H1 (cell line): Measurements from ENCODE around the gene IGF2R. TPM values are rescaled to one million over a fixed set of nuclear protein-coding genes. Genes with fewer than 3 reads are reported as not detected.
A peak's percentile ranks its signal among the peaks of the same experiment; 100 is the strongest.

Experiments used
- CTCF ChIA-PET: fragments of 300-600 bp; sonication (Branson Sonifier 250); formaldehyde crosslinking; loops from one replicate; lab custom pipeline; 2021; ENCODE audit not compliant: partially characterized antibody; lab: Charles Lee
- POLR2A ChIA-PET: fragments of 300-600 bp; sonication (Branson Sonifier 250); formaldehyde crosslinking; loops from one replicate; lab custom pipeline; 2021; ENCODE audit warnings: inconsistent platforms; ENCODE audit not compliant: partially characterized antibody; lab: Charles Lee
- DNase-seq, 2 experiments: peaks; one replicate each; pipeline versions ENCODE4 v3.0.0 to v3.0.0-alpha.2; 2010 to 2022; ENCODE audit warnings: low spot score in 2 of 2, low read depth in 1 of 2, mixed read lengths in 1 of 2
- FAIRE-seq: peaks from 2 replicates; lab custom pipeline; 2011; peaks lifted over from hg19 to GRCh38; lab: Jason Lieb, UNC
- H2AFZ ChIP-seq: 2 replicates; pipeline ENCODE4 v1.8.1; 2012; ENCODE audit warnings: low read length, inconsistent platforms
- H2AK5ac ChIP-seq: 2 replicates; pipeline ENCODE4 v1.6.1; 2013; ENCODE audit warnings: low read depth, low read length
- H2BK120ac ChIP-seq: replicated peaks from 2 replicates; pipeline ENCODE3; 2013; ENCODE audit warnings: low read depth, low read length, inconsistent platforms
- H2BK12ac ChIP-seq: 2 replicates; pipeline ENCODE4 v1.6.1; 2013; ENCODE audit warnings: low read depth, low read length
- H2BK15ac ChIP-seq: 2 replicates; pipeline ENCODE4 v1.6.1; 2013; ENCODE audit warnings: low read length
- H2BK20ac ChIP-seq: 2 replicates; pipeline ENCODE4 v1.6.1; 2013; ENCODE audit warnings: low read length
- H2BK5ac ChIP-seq: 2 replicates; pipeline ENCODE4 v1.6.1; 2013; ENCODE audit warnings: low read depth, low read length
- H3K14ac ChIP-seq: 2 replicates; pipeline ENCODE4 v1.6.1; 2013; ENCODE audit warnings: inconsistent platforms; ENCODE audit not compliant: insufficient read length
- H3K18ac ChIP-seq: 2 replicates; pipeline ENCODE4 v1.6.1; 2013; ENCODE audit warnings: low read length; ENCODE audit errors: extremely low read depth
- H3K23ac ChIP-seq: 2 replicates; pipeline ENCODE4 v1.6.1; 2013; ENCODE audit warnings: inconsistent platforms; ENCODE audit not compliant: insufficient read length
- H3K23me2 ChIP-seq: 2 replicates; pipeline ENCODE4 v1.6.1; 2013; ENCODE audit warnings: low read depth, low read length
- H3K27ac ChIP-seq: 2 replicates; pipeline ENCODE4 v1.6.1; 2011; ENCODE audit warnings: low read depth, low read length, inconsistent platforms
- H3K27me3 ChIP-seq, 4 experiments: replicated peaks in 1 of 4; 1 replicate in 1 of 4; 2 replicates in 3 of 4; pipeline versions ENCODE4 v1.6.1 to v1.8.1; 2011 to 2013; ENCODE audit warnings: low read length in 3 of 4, mild to moderate bottlenecking in 3 of 4, inconsistent platforms in 2 of 4, mixed read lengths in 2 of 4, moderate library complexity in 1 of 4; ENCODE audit not compliant: control insufficient read depth in 3 of 4, insufficient read depth in 3 of 4; ENCODE audit errors: extremely low read depth in 1 of 4
- H3K36me3 ChIP-seq, 4 experiments: 2 replicates each; pipeline versions ENCODE4 v1.6.1 to v1.8.1; 2011 to 2013; ENCODE audit warnings: mild to moderate bottlenecking in 4 of 4, low read length in 3 of 4, moderate library complexity in 2 of 4, control low read depth in 1 of 4, inconsistent platforms in 1 of 4; ENCODE audit not compliant: insufficient read depth in 4 of 4, control insufficient read depth in 2 of 4
- H3K4ac ChIP-seq: replicated peaks from 2 replicates; pipeline ENCODE3; 2013; ENCODE audit warnings: low read length, low read depth, mixed read lengths, inconsistent platforms; ENCODE audit not compliant: insufficient read length
- H3K4me1 ChIP-seq, 4 experiments: replicated peaks in 1 of 4; 1 replicate in 1 of 4; 2 replicates in 3 of 4; pipeline versions ENCODE4 v1.6.1 to v1.8.1; 2011 to 2013; ENCODE audit warnings: low read length in 3 of 4, inconsistent platforms in 2 of 4, mixed read lengths in 1 of 4; ENCODE audit not compliant: insufficient read depth in 4 of 4, control insufficient read depth in 3 of 4
- H3K4me2 ChIP-seq, 2 experiments: 2 replicates each; pipeline versions ENCODE4 v1.6.1 to v1.8.1; 2011 to 2013; ENCODE audit warnings: low read depth in 2 of 2, low read length in 2 of 2, control low read depth in 1 of 2, inconsistent platforms in 1 of 2, mild to moderate bottlenecking in 1 of 2; ENCODE audit not compliant: insufficient read depth in 1 of 2
- H3K4me3 ChIP-seq, 4 experiments: fragments of 200-600, 300-600 bp in 1 of 4; sonication (generic), shearing (Covaris generic), sonication (Bioruptor Twin) in 1 of 4; 2 replicates each; pipeline versions ENCODE4 v1.5.1 to v1.8.1; 2011 to 2016; ENCODE audit warnings: low read length in 4 of 4, low read depth in 3 of 4, control low read depth in 2 of 4, inconsistent platforms in 2 of 4, mild to moderate bottlenecking in 2 of 4, mixed read lengths in 1 of 4, moderate library complexity in 1 of 4; ENCODE audit not compliant: insufficient read depth in 2 of 4; ENCODE audit errors: extremely low read depth in 1 of 4
- H3K56ac ChIP-seq: replicated peaks from 2 replicates; pipeline ENCODE3; 2013; ENCODE audit warnings: low read depth, mild to moderate bottlenecking, mixed read lengths, low read length, inconsistent platforms; ENCODE audit not compliant: insufficient read length
- H3K79me1 ChIP-seq: 2 replicates; pipeline ENCODE4 v1.6.1; 2013; ENCODE audit warnings: low read depth, low read length, control low read depth
- H3K79me2 ChIP-seq, 2 experiments: 2 replicates each; pipeline versions ENCODE4 v1.6.1 to v1.8.1; 2012 to 2013; ENCODE audit warnings: low read length in 2 of 2, mild to moderate bottlenecking in 2 of 2, inconsistent platforms in 1 of 2; ENCODE audit not compliant: insufficient read depth in 2 of 2, control insufficient read depth in 1 of 2
- H3K9ac ChIP-seq, 4 experiments: replicated peaks in 1 of 4; 1 replicate in 1 of 4; 2 replicates in 3 of 4; pipeline versions ENCODE4 v1.6.1 to v1.8.1; 2011 to 2013; ENCODE audit warnings: low read depth in 3 of 4, low read length in 3 of 4, control low read depth in 2 of 4, mild to moderate bottlenecking in 2 of 4, moderate library complexity in 2 of 4, inconsistent platforms in 1 of 4; ENCODE audit errors: extremely low read depth in 1 of 4
- H3K9me3 ChIP-seq, 2 experiments: 2 replicates each; pipeline versions ENCODE4 v1.6.1 to v1.8.1; 2012 to 2013; ENCODE audit warnings: mild to moderate bottlenecking in 2 of 2, moderate library complexity in 2 of 2, control low read depth in 1 of 2, inconsistent platforms in 1 of 2, low read depth in 1 of 2, low read length in 1 of 2, mixed read lengths in 1 of 2; ENCODE audit not compliant: insufficient read depth in 2 of 2
- H4K20me1 ChIP-seq, 2 experiments: replicated peaks in 1 of 2; 2 replicates each; pipeline versions ENCODE3 to v1.8.1; 2011 to 2013; ENCODE audit warnings: inconsistent platforms in 2 of 2, low read length in 2 of 2, mild to moderate bottlenecking in 1 of 2; ENCODE audit not compliant: insufficient read depth in 2 of 2, control insufficient read depth in 1 of 2
- H4K5ac ChIP-seq: 2 replicates; pipeline ENCODE4 v1.6.1; 2013; ENCODE audit warnings: low read length, low read depth, mixed read lengths, inconsistent platforms; ENCODE audit not compliant: insufficient read length
- H4K8ac ChIP-seq: 2 replicates; pipeline ENCODE4 v1.8.0; 2013; ENCODE audit warnings: mild to moderate bottlenecking, moderate library complexity, low read length, inconsistent platforms; ENCODE audit not compliant: insufficient read depth; ENCODE audit errors: extremely low read depth
- H4K91ac ChIP-seq: replicated peaks from 2 replicates; pipeline ENCODE3; 2013; ENCODE audit warnings: low read length, mixed read lengths, inconsistent platforms; ENCODE audit not compliant: insufficient read length
- BCL11A ChIP-seq, 2 experiments: IDR thresholded peaks; one replicate each; pipeline ENCODE4 v1.6.1; 2011; ENCODE audit warnings: low read depth in 2 of 2, low read length in 2 of 2, mild to moderate bottlenecking in 2 of 2
- EGR1 ChIP-seq: IDR thresholded peaks from 2 replicates; pipeline ENCODE4 v1.6.1; 2011; ENCODE audit warnings: low read depth, low read length, borderline replicate concordance
- FOSL1 ChIP-seq: IDR thresholded peaks from 2 replicates; pipeline ENCODE4 v1.6.1; 2011; ENCODE audit warnings: mild to moderate bottlenecking, low read depth, low read length, moderate library complexity; ENCODE audit not compliant: insufficient read depth
- HDAC2 ChIP-seq, 2 experiments: fragments of 300-600 bp in 1 of 2; sonication (generic) in 1 of 2; IDR thresholded peaks; 2 replicates each; pipeline ENCODE4 v1.6.1; 2011 to 2012; ENCODE audit warnings: low read depth in 2 of 2, low read length in 2 of 2, mild to moderate bottlenecking in 2 of 2, moderate library complexity in 2 of 2, borderline replicate concordance in 1 of 2, inconsistent platforms in 1 of 2
- KDM4A ChIP-seq: IDR thresholded peaks from one replicate; pipeline ENCODE4 v1.7.1; 2012; ENCODE audit warnings: low read depth, mild to moderate bottlenecking, moderate library complexity, low read length, inconsistent platforms; ENCODE audit not compliant: severe bottlenecking
- NANOG ChIP-seq: IDR thresholded peaks from 2 replicates; pipeline ENCODE4 v1.6.1; 2011; ENCODE audit warnings: low read length, low read depth, mild to moderate bottlenecking, inconsistent platforms; ENCODE audit not compliant: insufficient read depth, poor library complexity, severe bottlenecking
- PHF8 ChIP-seq: fragments of 200-600 bp; sonication (generic); conservative IDR thresholded peaks from 2 replicates; pipeline ENCODE4 v1.7.1; 2012; ENCODE audit warnings: low read depth, mild to moderate bottlenecking, inconsistent platforms, low read length, moderate library complexity
- RBBP5 ChIP-seq: IDR thresholded peaks from 2 replicates; pipeline ENCODE4 v1.7.1; 2012; ENCODE audit warnings: low read depth, mild to moderate bottlenecking, inconsistent platforms, low read length, moderate library complexity, borderline replicate concordance
- SAP30 ChIP-seq: fragments of 300-600 bp; sonication (generic); IDR thresholded peaks from 2 replicates; pipeline ENCODE4 v1.7.1; 2012; ENCODE audit warnings: low read length, moderate library complexity, mild to moderate bottlenecking, inconsistent platforms; ENCODE audit not compliant: insufficient read depth, insufficient replicate concordance
- SIX5 ChIP-seq: IDR thresholded peaks from 2 replicates; pipeline ENCODE4 v1.6.1; 2011; ENCODE audit warnings: mild to moderate bottlenecking, low read depth, low read length
- SRF ChIP-seq: IDR thresholded peaks from 2 replicates; pipeline ENCODE4 v1.6.1; 2011; ENCODE audit warnings: mild to moderate bottlenecking, low read depth, low read length, moderate library complexity
- WGBS, 2 experiments: shearing (Covaris generic) in 1 of 2; methylation state at CpG; one replicate each; pipeline versions ENCODE4 v1.1.6 to v1.1.7; 2013 to 2015; ENCODE audit warnings: low lambda C conversion rate in 2 of 2, mixed read lengths in 2 of 2, inconsistent platforms in 1 of 2, low coverage in 1 of 2, missing lambda C conversion rate in 1 of 2; ENCODE audit not compliant: insufficient replicate concordance in 2 of 2, insufficient coverage in 1 of 2, insufficient read length in 1 of 2; ENCODE audit errors: extremely low coverage in 1 of 2, missing lambda C conversion rate in 1 of 2; 5-methylcytosine and 5-hydroxymethylcytosine counted together
- polyA plus RNA-seq, 7 experiments: library from polyadenylated mRNA; depleted of rRNA in 3 of 7; stranded (reverse) in 5 of 7; unstranded in 2 of 7; fragments of >200 nt in 5 of 7; fragments of 200-250 nt in 2 of 7; gene quantifications; 1 replicate in 5 of 7; 2 replicates in 1 of 7; 4 replicates in 1 of 7; pipeline versions ENCODE4 v1.2.1 to v1.2.3, GENCODE V29; 2011 to 2013; ENCODE audit warnings: missing spikeins in 2 of 7, mixed read lengths in 2 of 7
- total RNA-seq: library from RNA; stranded (reverse); fragmentation: NEBNext Ultra II Directional; extraction: Animal tissue kit (Norgen Biotek cat#: 25700); gene quantifications from 2 replicates; pipeline ENCODE4 v1.2.1, GENCODE V29; 2021

IGF2R gene
- total and polyA plus RNA-seq, 2 of the 8 experiments (the other 6 are each of a cell fraction or from before 2014, with no cell fraction given), result 20.6 to 74.1 TPM

GRCh38 chr6:159972506-159973268 is 3.8 kb downstream of the IGF2R start:
- peaks cover 41 to 79% of the 10 kb centered on the region in 2 experiments for H3K79me2 ChIP-seq
- H2BK120ac ChIP-seq, result no peak overlapping the region
- H3K18ac ChIP-seq, result no peak overlapping the region
- no peak for FAIRE-seq
- H3K14ac ChIP-seq, result no peak overlapping the region
- H2BK12ac ChIP-seq, result no peak overlapping the region
- peak overlapping the region; percentile 20 to 36; a peak in 2 of 4 replicates for H3K4me2 ChIP-seq
- no peak overlapping the region for H4K91ac ChIP-seq
- H4K20me1 ChIP-seq, result peaks cover 18 to 24% of the 10 kb centered on the region in 2 experiments
- peaks cover 21% of the 10 kb centered on the region for H3K79me1 ChIP-seq
- no peak overlapping the region for H2BK20ac ChIP-seq
- H3K27me3 ChIP-seq, result no peaks in the 10 kb centered on the region
- no peak overlapping the region for H2BK5ac ChIP-seq
- no peak overlapping the region for H2BK15ac ChIP-seq
- H3K4ac ChIP-seq, result no peak overlapping the region
- H3K27ac ChIP-seq, result no peak overlapping the region
- no peak overlapping the region for H3K23ac ChIP-seq
- H3K23me2 ChIP-seq, result peaks cover 5% of the 10 kb centered on the region
- H3K4me1 ChIP-seq, result peaks cover 9 to 31% (median 23%) of the 10 kb centered on the region in 4 experiments
- H3K9ac ChIP-seq, result no peak overlapping the region; a peak in 1 of 7 replicates
- no peak for DNase-seq
- no peak overlapping the region for H3K4me3 ChIP-seq
- no peaks in the 10 kb centered on the region for H3K36me3 ChIP-seq
- peak overlapping the region; percentile 90 for H2AK5ac ChIP-seq
- no peak overlapping the region for H4K5ac ChIP-seq
- no peaks in the 10 kb centered on the region for H3K9me3 ChIP-seq
- WGBS, 2 experiments, result 83% methylated on average over 9 of the region's 9 CpGs; no CpG with 5 or more reads in 1 of the 2 experiments
- H3K56ac ChIP-seq, result no peak overlapping the region
- H4K8ac ChIP-seq, result no peak overlapping the region
- H2AFZ ChIP-seq, result no peak overlapping the region
- CTCF ChIA-PET, result interaction anchor here (1.1 to 1.4 kb wide), 2 partner anchors 24 to 29 kb away, joined by 3 to 4 read pairs; no protein-coding TSS in a partner anchor
- POLR2A ChIA-PET, result interaction anchor here (0.7 to 1.0 kb wide), 2 partner anchors 9 to 753 kb away, joined by 3 read pairs; no protein-coding TSS in a partner anchor
- no peak for TF ChIP-seq SAP30
- no peak for TF ChIP-seq FOSL1
- TF ChIP-seq HDAC2 (IDR thresholded peaks at IDR 0.05; ENCODE audit: borderline replicate concordance in 1 of 2, low read depth in 2 of 2, low read length in 2 of 2), result no peak
- TF ChIP-seq NANOG, result no peak
- no peak for TF ChIP-seq SRF
- no peak for TF ChIP-seq SIX5
- no peak for TF ChIP-seq EGR1
- TF ChIP-seq RBBP5, result no peak
- TF ChIP-seq BCL11A (IDR thresholded peaks at IDR 0.05; ENCODE audit: low read depth in 2 of 2, low read length in 2 of 2), result no peak
- TF ChIP-seq PHF8, result no peak
- TF ChIP-seq KDM4A, result no peak
